H1 (cell line): ENCODE measurements around the gene YLPM1. TPM values are rescaled to one million over a fixed set of nuclear protein-coding genes. Genes with fewer than 3 reads are reported as not detected.

Source experiments
- BACH1 ChIP-seq: IDR thresholded peaks from 2 replicates; pipeline ENCODE4 v1.6.1; 2012; ENCODE audit warnings: low read length, improper control_type of control experiment
- CHD1 ChIP-seq: IDR thresholded peaks from 2 replicates; pipeline ENCODE4 v1.6.1; 2012; ENCODE audit warnings: low read depth, low read length, improper control_type of control experiment
- CHD7 ChIP-seq: fragments of 300-600 bp; sonication (generic); IDR thresholded peaks from 2 replicates; pipeline ENCODE4 v1.7.1; 2012; ENCODE audit warnings: low read length, moderate library complexity, mild to moderate bottlenecking, inconsistent platforms; ENCODE audit not compliant: insufficient replicate concordance
- E2F6 ChIP-seq: IDR thresholded peaks from 2 replicates; pipeline ENCODE4 v1.6.1; 2012; ENCODE audit warnings: inconsistent platforms
- EZH2 ChIP-seq: fragments of 200-600 bp; sonication (generic); IDR thresholded peaks from 2 replicates; pipeline ENCODE4 v1.7.1; 2012; ENCODE audit warnings: low read depth, mild to moderate bottlenecking, moderate library complexity, low read length, inconsistent platforms; ENCODE audit not compliant: severe bottlenecking
- POLR2AphosphoS5 ChIP-seq: IDR thresholded peaks from 2 replicates; pipeline ENCODE4 v1.6.1; 2011; ENCODE audit warnings: low read depth, low read length
- RAD21 ChIP-seq, 2 experiments: IDR thresholded peaks in 1 of 2; conservative IDR thresholded peaks in 1 of 2; 2 replicates each; pipeline ENCODE4 v1.6.1; 2011; ENCODE audit warnings: low read depth in 2 of 2, low read length in 2 of 2, improper control_type of control experiment in 1 of 2, inconsistent platforms in 1 of 2, mild to moderate bottlenecking in 1 of 2, moderate library complexity in 1 of 2
- RXRA ChIP-seq: IDR thresholded peaks from 2 replicates; pipeline ENCODE4 v1.6.1; 2011; ENCODE audit warnings: low read depth, mild to moderate bottlenecking, low read length, moderate library complexity; ENCODE audit not compliant: insufficient read depth
- polyA plus RNA-seq, 7 experiments: library from polyadenylated mRNA; depleted of rRNA in 3 of 7; stranded (reverse) in 5 of 7; unstranded in 2 of 7; fragments of >200 nt in 5 of 7; fragments of 200-250 nt in 2 of 7; gene quantifications; 1 replicate in 5 of 7; 2 replicates in 1 of 7; 4 replicates in 1 of 7; pipeline versions ENCODE4 v1.2.1 to v1.2.3, GENCODE V29; 2011 to 2013; ENCODE audit warnings: missing spikeins in 2 of 7, mixed read lengths in 2 of 7
- total RNA-seq: library from RNA; stranded (reverse); fragmentation: NEBNext Ultra II Directional; extraction: Animal tissue kit (Norgen Biotek cat#: 25700); gene quantifications from 2 replicates; pipeline ENCODE4 v1.2.1, GENCODE V29; 2021

Gene YLPM1
- total and polyA plus RNA-seq, 2 of the 8 experiments (the other 6 are each of a cell fraction or from before 2014, with no cell fraction given), result 13.5 to 71.7 TPM

DNA sequence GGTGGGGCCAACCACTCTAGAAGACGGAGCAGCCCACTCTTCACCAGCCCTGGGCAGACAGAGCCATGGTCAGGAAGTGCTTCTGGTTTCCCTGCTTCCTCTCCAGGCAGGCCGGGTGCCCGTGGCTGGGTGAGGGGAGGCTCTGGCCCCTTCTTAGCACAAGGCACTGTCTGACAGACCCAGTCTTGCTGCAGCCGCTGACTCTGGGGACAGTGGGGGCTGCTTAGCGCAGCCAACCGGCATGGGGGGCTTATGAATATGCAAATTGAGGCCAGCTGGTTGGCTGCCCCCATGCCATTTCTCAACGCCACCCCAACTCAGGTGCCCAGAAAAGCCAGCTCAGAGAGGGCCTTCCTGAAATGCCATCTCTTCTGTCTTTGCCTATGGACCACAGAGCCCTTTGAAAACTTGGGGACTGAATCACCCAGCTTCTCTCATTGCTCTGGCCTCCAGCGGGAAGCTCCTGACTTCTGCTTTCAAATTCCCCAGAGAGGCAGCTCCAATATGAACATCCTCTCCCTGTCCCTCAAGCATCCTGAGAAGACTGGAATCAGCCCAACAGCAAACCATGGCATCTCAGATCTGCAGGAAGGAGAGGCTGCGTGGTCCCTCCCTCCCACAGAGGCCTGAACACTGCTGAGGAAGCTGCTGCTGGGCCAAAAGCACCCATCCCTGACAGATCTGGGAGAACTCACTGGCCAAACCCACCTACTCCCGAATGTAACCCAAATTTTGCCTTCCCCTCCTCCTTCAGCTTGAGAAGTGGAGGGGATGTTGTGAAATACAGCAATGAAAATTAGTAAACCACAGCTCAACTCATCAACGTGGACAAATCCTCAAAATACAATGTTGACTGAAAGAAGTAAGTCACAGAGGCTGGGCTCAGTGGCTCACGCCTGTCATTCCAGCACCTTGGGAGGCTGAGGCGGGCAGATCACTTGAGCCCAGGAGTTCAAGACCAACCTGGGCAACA, 113.1 kb downstream of the YLPM1 start, which contains the start of gene PROX2 (continued):
- TF ChIP-seq CHD7, result no peak
- TF ChIP-seq CHD1, result no peak
- TF ChIP-seq E2F6, result no peak
- no peak for TF ChIP-seq EZH2
- TF ChIP-seq POLR2AphosphoS5, result no peak
- TF ChIP-seq RAD21 (IDR thresholded peaks at IDR 0.05 in 1 of 2, conservative IDR thresholded peaks at IDR 0.05 in 1 of 2; ENCODE audit: low read depth in 2 of 2, low read length in 2 of 2), result no peak
- no peak for TF ChIP-seq BACH1
- TF ChIP-seq RXRA, result no peak
